C4-2B (cell line): ENCODE results near the gene HELB.
"Not testable (repeated sequence)": the region's sequence is repeated elsewhere in the genome, so short reads cannot be mapped to it uniquely, and the experiment has no call there.

ENCODE experiments used
- H3K27ac ChIP-seq: fragments of 450-650 bp; 2 replicates; pipeline ENCODE4 v1.5.1; 2017
- CTCF ChIP-seq: fragments of 450-650 bp; conservative IDR thresholded peaks from 2 replicates; pipeline ENCODE4 v1.5.1; 2017; ENCODE audit warnings: mild to moderate bottlenecking
- ZFX ChIP-seq: fragments of 450-650 bp; IDR thresholded peaks from 2 replicates; pipeline ENCODE4 v1.6.1; 2017

The HELB gene

DNA sequence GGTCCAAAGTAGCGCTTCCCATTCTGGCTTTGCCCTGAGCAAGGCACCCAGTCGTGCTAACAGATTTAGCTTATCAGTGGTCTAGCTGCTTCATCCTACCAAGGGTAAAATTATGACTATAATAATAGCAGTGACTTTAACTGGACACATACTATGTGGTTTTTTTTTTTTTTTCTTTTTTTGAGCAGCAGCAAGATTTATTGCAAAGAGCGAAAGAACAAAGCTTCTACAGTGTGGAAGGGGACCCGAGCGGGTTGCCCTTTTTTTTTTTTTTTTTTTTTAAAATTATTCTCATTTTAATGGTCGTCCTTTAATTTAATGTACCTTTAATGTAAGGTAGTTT lies 505 bp downstream of the HELB start:
- TF ChIP-seq CTCF (no peak), ZFX (no peak)
- peak overlapping the region; percentile 53 for H3K27ac ChIP-seq

- not testable (repeated sequence) for H3K27ac ChIP-seq
Observed at GRCh38 chr12:66303316-66303804, 1.1 kb downstream of the HELB start.

DNA sequence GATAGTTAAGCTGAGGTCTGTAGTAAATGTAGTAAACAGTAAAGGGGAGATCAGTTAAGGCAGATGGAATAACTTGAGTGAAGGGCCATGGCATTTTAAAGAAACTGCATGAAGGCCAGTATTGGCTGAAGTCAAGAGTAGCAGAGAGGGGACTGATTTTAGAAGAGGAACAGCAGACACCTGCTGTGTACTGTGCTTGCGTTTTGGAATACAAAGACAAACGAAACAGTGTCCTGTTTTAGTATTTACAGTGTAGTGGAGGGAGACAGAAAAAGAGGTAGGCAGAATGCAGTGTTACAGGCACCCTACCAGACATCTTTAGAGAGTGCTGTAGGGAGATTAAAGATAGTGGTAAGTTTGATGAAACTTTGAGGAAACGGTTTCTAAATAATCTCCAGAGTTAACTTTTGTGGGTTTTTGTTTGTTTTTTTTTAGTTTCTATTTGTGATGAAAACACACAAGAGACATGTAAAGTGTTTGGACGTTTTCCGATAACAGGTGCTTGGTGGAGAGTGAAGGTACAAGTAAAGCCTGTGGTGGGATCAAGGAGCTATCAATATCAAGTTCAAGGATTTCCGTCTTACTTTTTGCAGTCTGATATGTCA lies 2.1 kb downstream of the HELB start:
- TF ChIP-seq ZFX (no peak), CTCF (no peak)
- H3K27ac ChIP-seq = no peak overlapping the region

- H3K27ac ChIP-seq = no peak overlapping the region
- TF ChIP-seq ZFX (no peak), CTCF (no peak)
Observed at GRCh38 chr12:66309606-66310005, 7.3 kb downstream of the HELB start.

DNA sequence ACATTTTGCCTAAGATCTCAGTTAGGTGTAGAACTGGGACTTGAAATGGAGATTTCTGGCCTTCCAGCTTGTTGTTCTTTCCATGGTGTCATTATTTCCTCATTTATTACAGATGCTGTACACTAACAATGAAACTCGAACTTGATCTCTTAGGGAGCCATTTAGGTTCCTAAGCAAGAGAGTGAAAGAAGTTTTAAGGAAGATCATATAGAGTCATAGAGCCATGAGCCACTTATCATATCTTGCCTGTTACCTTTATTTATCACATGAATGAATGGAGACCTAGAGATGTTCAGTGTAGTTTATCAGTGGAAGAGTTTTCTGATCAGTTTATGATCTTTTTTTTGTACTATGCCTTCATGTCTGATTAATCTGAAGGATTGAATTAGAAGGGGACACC lies 9.9 kb downstream of the HELB start:
- no peak for TF ChIP-seq CTCF
- TF ChIP-seq ZFX = no peak
- no peak overlapping the region for H3K27ac ChIP-seq

- H3K27ac ChIP-seq = no peak overlapping the region
- TF ChIP-seq CTCF (no peak), ZFX (no peak)
Observed at GRCh38 chr12:66314278-66314677, 12.0 kb downstream of the HELB start.

- TF ChIP-seq ZFX = no peak
- no peak for TF ChIP-seq CTCF
- H3K27ac ChIP-seq = no peak overlapping the region
Observed at GRCh38 chr12:66319266-66319954, 17.1 kb downstream of the HELB start.

DNA sequence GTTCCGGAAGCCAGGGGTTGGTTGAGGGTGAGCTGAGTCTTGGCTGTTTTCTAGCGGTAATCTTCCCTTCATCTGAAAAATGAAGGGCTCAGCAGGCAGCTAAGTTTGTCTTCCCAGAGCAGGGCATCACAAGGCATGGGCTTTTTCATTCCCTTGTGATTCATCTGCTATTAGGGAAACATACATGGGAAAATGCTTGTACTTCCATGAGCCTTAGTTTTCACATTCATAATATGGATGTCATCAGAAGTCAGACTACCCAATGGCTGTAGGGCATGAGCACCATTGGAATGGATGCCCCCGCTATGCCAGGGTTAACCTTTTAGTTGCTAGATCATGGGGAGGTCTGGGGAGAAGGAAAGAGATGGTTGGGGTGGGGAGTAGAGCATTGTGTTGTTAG lies 18.7 kb downstream of the HELB start:
- no peak overlapping the region for H3K27ac ChIP-seq
- TF ChIP-seq ZFX (no peak), CTCF (no peak)
